CD8-positive, alpha-beta memory T cell (primary cell): ENCODE measurements around the gene FBXW7. TPM values are rescaled to one million over a fixed set of nuclear protein-coding genes. Genes with fewer than 3 reads are reported as not detected.
A peak's percentile ranks its signal among the peaks of the same experiment; 100 is the strongest.

Experiments
- CTCF ChIA-PET: fragments of 350-600 bp; sonication (Branson Sonifier 250); formaldehyde crosslinking; loops from one replicate; lab custom pipeline; 2021; ENCODE audit warnings: antibody characterized with exemption; lab: Charles Lee
- POLR2A ChIA-PET: fragments of 350-600 bp; sonication (Branson Sonifier 250); formaldehyde crosslinking; loops from one replicate; lab custom pipeline; 2021; ENCODE audit warnings: antibody characterized with exemption; lab: Charles Lee
- DNase-seq, 5 donors: peaks; one replicate each; pipeline versions ENCODE4 v3.0.0 to v3.0.0-alpha.2; 2020 to 2022; ENCODE audit warnings: mixed read lengths in 1 of 5
- H3K27ac ChIP-seq: one replicate; pipeline ENCODE4 v1.7.0; 2013; ENCODE audit warnings: low read depth, mild to moderate bottlenecking, low read length, moderate library complexity
- H3K27me3 ChIP-seq: 2 replicates; pipeline ENCODE4 v1.7.0; 2013; ENCODE audit warnings: low read length, mild to moderate bottlenecking; ENCODE audit not compliant: insufficient read depth, poor library complexity, severe bottlenecking
- H3K36me3 ChIP-seq: 2 replicates; pipeline ENCODE4 v1.7.0; 2013; ENCODE audit warnings: mild to moderate bottlenecking, low read length, moderate library complexity; ENCODE audit not compliant: insufficient read depth
- H3K4me1 ChIP-seq: 2 replicates; pipeline ENCODE4 v1.7.0; 2013; ENCODE audit warnings: mild to moderate bottlenecking, low read length, moderate library complexity; ENCODE audit not compliant: insufficient read depth
- H3K4me3 ChIP-seq: 2 replicates; pipeline ENCODE4 v1.7.0; 2013; ENCODE audit warnings: mild to moderate bottlenecking, low read length
- H3K9me3 ChIP-seq: 2 replicates; pipeline ENCODE4 v1.7.0; 2013; ENCODE audit warnings: mild to moderate bottlenecking, low read length
- H3K27ac Mint-ChIP-seq, 8 donors: one replicate each; pipeline ENCODE4 v1.8.0; 2020 to 2021; ENCODE audit warnings: mixed read lengths in 8 of 8, mild to moderate bottlenecking in 6 of 8, inconsistent platforms in 3 of 8, moderate library complexity in 3 of 8
- H3K27me3 Mint-ChIP-seq, 2 donors: one replicate each; pipeline ENCODE4 v1.8.0; 2020 to 2021; ENCODE audit warnings: mixed read lengths in 2 of 2, mild to moderate bottlenecking in 1 of 2, moderate library complexity in 1 of 2
- H3K36me3 Mint-ChIP-seq, 3 donors: one replicate each; pipeline ENCODE4 v1.8.0; 2020 to 2021; ENCODE audit warnings: mixed read lengths in 3 of 3, inconsistent platforms in 1 of 3, mild to moderate bottlenecking in 1 of 3
- H3K4me1 Mint-ChIP-seq, 3 donors: one replicate each; pipeline ENCODE4 v1.8.0; 2020 to 2021; ENCODE audit warnings: mixed read lengths in 3 of 3, inconsistent platforms in 1 of 3, mild to moderate bottlenecking in 1 of 3
- H3K4me3 Mint-ChIP-seq, 7 donors: one replicate each; pipeline ENCODE4 v1.8.0; 2020 to 2021; ENCODE audit warnings: mixed read lengths in 7 of 7, mild to moderate bottlenecking in 6 of 7, moderate library complexity in 4 of 7, inconsistent platforms in 2 of 7
- H3K9me3 Mint-ChIP-seq, 5 donors: one replicate each; pipeline ENCODE4 v1.8.0; 2020 to 2022; ENCODE audit warnings: mixed read lengths in 5 of 5, mild to moderate bottlenecking in 3 of 5, moderate library complexity in 2 of 5, inconsistent platforms in 1 of 5
- polyA plus RNA-seq: library from polyadenylated mRNA; unstranded; fragments of 300-500 nt; fragmentation: Illumina TruSeq; gene quantifications from one replicate; pipeline ENCODE4 v1.2.3, GENCODE V29; 2021
- total RNA-seq, 2 experiments: library from RNA; stranded (reverse); gene quantifications; one replicate each; pipeline ENCODE4 v1.2.3, GENCODE V29; 2021

FBXW7 gene
- total and polyA plus RNA-seq, 3 experiments from 2014 or later: 42.7 to 54.3 (median 46.6) TPM

- Mint-ChIP-seq H3K27me3 (peaks cover 0 to 2% of the 10 kb centered on the region in 2 donors), H3K9me3 (no peaks in the 10 kb centered on the region), H3K4me3 (no peak overlapping the region), H3K4me1 (peaks cover 30 to 74% (median 50%) of the 10 kb centered on the region in 3 donors), H3K36me3 (peaks cover 3 to 24% (median 6%) of the 10 kb centered on the region in 3 donors), H3K27ac (no peak overlapping the region)
- ChIA-PET CTCF (no interaction called here), POLR2A (no interaction called here)
- H3K27me3 ChIP-seq: no peaks in the 10 kb centered on the region
- H3K36me3 ChIP-seq: no peaks in the 10 kb centered on the region
- H3K4me1 ChIP-seq: peaks cover 3% of the 10 kb centered on the region
- H3K9me3 ChIP-seq: no peaks in the 10 kb centered on the region
- no peak overlapping the region for H3K27ac ChIP-seq
- no peak for DNase-seq
- H3K4me3 ChIP-seq: no peak overlapping the region
Measured at GRCh38 chr4:152424396-152424795, 111.5 kb downstream of the FBXW7 start.

- CTCF ChIA-PET: no interaction called here
- DNase-seq: no peak
Measured at GRCh38 chr4:152422817-152423320, 113.0 kb downstream of the FBXW7 start.

GRCh38 chr4:152421576-152421975, 114.3 kb downstream of the FBXW7 start:
- Histone ChIP-seq H3K27ac (no peak overlapping the region), H3K4me1 (peaks cover 3% of the 10 kb centered on the region), H3K9me3 (no peaks in the 10 kb centered on the region), H3K4me3 (no peak overlapping the region), H3K36me3 (no peaks in the 10 kb centered on the region), H3K27me3 (no peaks in the 10 kb centered on the region)
- no peaks in the 10 kb centered on the region for H3K9me3 Mint-ChIP-seq
- H3K27me3 Mint-ChIP-seq: no peaks in the 10 kb centered on the region
- ChIA-PET POLR2A (no interaction called here), CTCF (interaction anchor here (1.2 kb wide), 1 partner anchor 13 kb away, joined by 3 read pairs; no protein-coding TSS in a partner anchor)
- DNase-seq: no peak
- H3K36me3 Mint-ChIP-seq: peaks cover 0 to 4% (median 2%) of the 10 kb centered on the region in 3 donors
- H3K27ac Mint-ChIP-seq: peak overlapping the region in 1 of 8 donors; percentile 18
- peaks cover 33 to 84% (median 63%) of the 10 kb centered on the region in 3 donors for H3K4me1 Mint-ChIP-seq
- no peak overlapping the region for H3K4me3 Mint-ChIP-seq

More at GRCh38 chr4:152422817-152423320, 113.0 kb downstream of the FBXW7 start:
- Histone ChIP-seq H3K4me3 (no peak overlapping the region), H3K27me3 (no peaks in the 10 kb centered on the region), H3K9me3 (no peaks in the 10 kb centered on the region), H3K4me1 (peaks cover 3% of the 10 kb centered on the region), H3K36me3 (no peaks in the 10 kb centered on the region), H3K27ac (no peak overlapping the region)
- Mint-ChIP-seq H3K4me3 (no peak overlapping the region), H3K27ac (no peak overlapping the region), H3K36me3 (peaks cover under 1 to 10% (median 4%) of the 10 kb centered on the region in 3 donors), H3K9me3 (no peaks in the 10 kb centered on the region), H3K4me1 (peaks cover 30 to 77% (median 55%) of the 10 kb centered on the region in 3 donors), H3K27me3 (no peaks in the 10 kb centered on the region)
- POLR2A ChIA-PET: no interaction called here

DNA sequence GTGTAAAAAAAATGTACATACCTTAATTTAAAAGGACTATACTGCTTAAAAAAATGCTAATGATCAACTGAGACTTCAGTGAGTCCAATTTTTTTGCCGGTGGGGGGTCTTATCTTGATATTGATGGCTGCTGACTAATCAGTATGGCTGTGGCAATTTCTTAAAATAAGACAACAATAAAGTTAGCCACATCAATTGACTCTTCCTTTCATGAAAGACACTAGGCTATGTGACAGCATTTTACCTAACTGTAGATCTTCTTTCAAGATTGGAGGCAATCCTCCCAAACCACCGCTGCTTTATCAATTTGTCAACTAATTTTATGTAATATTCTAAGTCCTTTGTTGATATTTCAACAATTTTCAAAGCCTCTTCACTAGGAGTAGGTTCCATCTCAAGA, 116.1 kb downstream of the FBXW7 start:
- Histone ChIP-seq H3K4me3 (no peak overlapping the region), H3K9me3 (no peaks in the 10 kb centered on the region), H3K36me3 (no peaks in the 10 kb centered on the region), H3K27me3 (no peaks in the 10 kb centered on the region), H3K27ac (no peak overlapping the region), H3K4me1 (peaks cover 3% of the 10 kb centered on the region)
- peak overlapping the region in 1 of 8 donors; percentile 30 for H3K27ac Mint-ChIP-seq
- H3K36me3 Mint-ChIP-seq: no peaks in the 10 kb centered on the region
- CTCF ChIA-PET: no interaction called here
- POLR2A ChIA-PET: no interaction called here
- H3K4me3 Mint-ChIP-seq: no peak overlapping the region
- no peaks in the 10 kb centered on the region for H3K9me3 Mint-ChIP-seq
- DNase-seq: no peak
- H3K27me3 Mint-ChIP-seq: no peaks in the 10 kb centered on the region
- H3K4me1 Mint-ChIP-seq: peaks cover 37 to 83% (median 67%) of the 10 kb centered on the region in 3 donors

GRCh38 chr4:152417673-152418072, 118.2 kb downstream of the FBXW7 start:
- Mint-ChIP-seq H3K4me1 (peaks cover 31 to 89% (median 77%) of the 10 kb centered on the region in 3 donors), H3K27ac (no peak overlapping the region), H3K4me3 (no peak overlapping the region), H3K27me3 (no peaks in the 10 kb centered on the region), H3K36me3 (no peaks in the 10 kb centered on the region), H3K9me3 (no peaks in the 10 kb centered on the region)
- Histone ChIP-seq H3K4me1 (peaks cover 3% of the 10 kb centered on the region), H3K9me3 (no peaks in the 10 kb centered on the region), H3K36me3 (no peaks in the 10 kb centered on the region), H3K4me3 (no peak overlapping the region), H3K27ac (no peak overlapping the region), H3K27me3 (no peaks in the 10 kb centered on the region)
- ChIA-PET CTCF (interaction anchor here (1.4 kb wide), 1 partner anchor 9 kb away, joined by 4 read pairs; no protein-coding TSS in a partner anchor), POLR2A (no interaction called here)
- no peak for DNase-seq

DNA sequence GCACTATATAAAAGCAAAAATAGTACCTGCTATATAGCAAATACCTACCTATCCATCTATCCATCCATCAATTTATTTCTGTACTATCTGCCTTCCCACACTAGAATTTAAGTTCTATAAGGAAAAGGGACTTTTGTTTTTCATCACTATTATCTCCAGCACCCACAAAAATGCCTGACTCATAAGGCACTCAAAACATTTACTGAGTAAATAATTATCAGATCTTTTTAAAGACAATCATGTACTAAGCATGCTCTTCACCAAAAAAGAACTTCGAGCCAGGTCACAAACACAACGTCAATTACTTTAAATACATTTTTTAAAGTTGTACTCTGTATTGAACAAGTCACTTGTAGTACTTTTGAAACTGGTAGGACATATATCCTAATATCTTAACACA, 119.9 kb downstream of the FBXW7 start:
- Mint-ChIP-seq H3K27me3 (no peaks in the 10 kb centered on the region), H3K9me3 (no peaks in the 10 kb centered on the region), H3K27ac (no peak overlapping the region), H3K4me1 (peaks cover 31 to 79% (median 70%) of the 10 kb centered on the region in 3 donors), H3K4me3 (no peak overlapping the region), H3K36me3 (peaks cover 0 to 6% (median 2%) of the 10 kb centered on the region in 3 donors)
- Histone ChIP-seq H3K27me3 (no peaks in the 10 kb centered on the region), H3K4me1 (peaks cover 3% of the 10 kb centered on the region), H3K36me3 (no peaks in the 10 kb centered on the region), H3K4me3 (no peak overlapping the region), H3K27ac (no peak overlapping the region), H3K9me3 (no peaks in the 10 kb centered on the region)
- no peak for DNase-seq
- POLR2A ChIA-PET: no interaction called here
- CTCF ChIA-PET: no interaction called here

- Histone ChIP-seq H3K4me3 (no peak overlapping the region), H3K36me3 (no peaks in the 10 kb centered on the region), H3K27ac (no peak overlapping the region), H3K4me1 (no peaks in the 10 kb centered on the region), H3K9me3 (no peaks in the 10 kb centered on the region), H3K27me3 (no peaks in the 10 kb centered on the region)
- ChIA-PET CTCF (interaction anchor here (0.7 to 2.0 kb wide), 10 partner anchors 9 to 1044 kb away, joined by 3 to 7 read pairs (median 3); no protein-coding TSS in a partner anchor), POLR2A (no interaction called here)
- Mint-ChIP-seq H3K36me3 (peaks cover 0 to 28% (median 5%) of the 10 kb centered on the region in 3 donors), H3K9me3 (no peaks in the 10 kb centered on the region), H3K4me3 (no peak overlapping the region), H3K4me1 (peaks cover 15 to 34% (median 28%) of the 10 kb centered on the region in 3 donors), H3K27ac (peak overlapping the region in 4 of 8 donors; percentile 5 to 20 (median 11)), H3K27me3 (no peaks in the 10 kb centered on the region)
- peak in 3 of 5 donors; percentile 1 to 16 (median 10) for DNase-seq
Measured at GRCh38 chr4:152408514-152409327, 127.2 kb downstream of the FBXW7 start.

GRCh38 chr4:152401424-152401823, 134.5 kb downstream of the FBXW7 start:
- Histone ChIP-seq H3K9me3 (no peaks in the 10 kb centered on the region), H3K27ac (no peak overlapping the region), H3K27me3 (no peaks in the 10 kb centered on the region), H3K4me1 (peaks cover 12% of the 10 kb centered on the region), H3K4me3 (no peak overlapping the region), H3K36me3 (no peaks in the 10 kb centered on the region)
- H3K4me1 Mint-ChIP-seq: peaks cover 36 to 59% (median 47%) of the 10 kb centered on the region in 3 donors
- H3K9me3 Mint-ChIP-seq: no peaks in the 10 kb centered on the region
- peaks cover 0 to 24% (median 14%) of the 10 kb centered on the region in 3 donors for H3K36me3 Mint-ChIP-seq
- CTCF ChIA-PET: interaction anchor here (0.8 to 2.5 kb wide), 2 partner anchors 8 to 335 kb away, joined by 3 to 7 read pairs; no protein-coding TSS in a partner anchor
- peak overlapping the region in 1 of 8 donors; percentile 13 for H3K27ac Mint-ChIP-seq
- no peak for DNase-seq
- no peaks in the 10 kb centered on the region for H3K27me3 Mint-ChIP-seq
- POLR2A ChIA-PET: no interaction called here
- no peak overlapping the region for H3K4me3 Mint-ChIP-seq
